Measurements from ENCODE around the gene MTURN.

DNA sequence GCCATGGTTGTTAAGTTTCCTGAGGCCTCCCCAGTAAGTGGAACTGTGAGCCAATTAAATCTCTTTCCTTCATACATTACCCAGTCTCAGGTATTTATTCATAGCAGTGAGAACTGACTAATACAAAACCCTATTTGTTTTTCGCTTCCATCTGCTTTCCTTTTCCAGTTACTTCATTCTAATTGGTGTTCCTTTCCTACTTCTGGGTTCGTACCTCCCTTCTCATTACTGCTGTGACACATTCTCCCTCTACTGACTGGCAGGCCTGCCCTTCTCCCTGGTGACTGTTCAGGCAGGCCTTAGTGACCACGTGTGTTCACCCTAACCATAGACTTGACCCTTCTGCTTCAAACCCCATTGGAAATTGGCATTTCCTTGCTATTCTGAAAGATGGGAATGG, 37.7 kb downstream of the MTURN start:
- TF ChIP-seq CTCF (IDR thresholded peaks at IDR 0.05) (no peak), POLR2A (IDR thresholded peaks at IDR 0.05) (no peak)

All from adrenal gland (tissue), 5 donors.